Renal pelvis (tissue), 4 donors: ENCODE data around the gene PRDM15. TPM values are rescaled to one million over a fixed set of nuclear protein-coding genes. Genes with fewer than 3 reads are reported as not detected.
"Not testable (repeated sequence)": the region's sequence is repeated elsewhere in the genome, so short reads cannot be mapped to it uniquely, and the experiment has no call there.

ENCODE experiments used
- DNase-seq: peaks from one replicate; pipeline ENCODE4 v3.0.0-alpha.2; 2013
- polyA plus RNA-seq, 3 donors: library from polyadenylated mRNA; unstranded; fragments of 120-200 nt; gene quantifications; one replicate each; pipeline ENCODE4 v1.2.1, GENCODE V29; 2013; ENCODE audit not compliant: insufficient read length in 3 of 3

The PRDM15 gene
- polyA plus RNA-seq, 3 donors: 6.8 to 8.1 (median 7.8) TPM

GRCh38 chr21:41806773-41807172, 72.4 kb downstream of the PRDM15 start:
- no peak for DNase-seq

DNA sequence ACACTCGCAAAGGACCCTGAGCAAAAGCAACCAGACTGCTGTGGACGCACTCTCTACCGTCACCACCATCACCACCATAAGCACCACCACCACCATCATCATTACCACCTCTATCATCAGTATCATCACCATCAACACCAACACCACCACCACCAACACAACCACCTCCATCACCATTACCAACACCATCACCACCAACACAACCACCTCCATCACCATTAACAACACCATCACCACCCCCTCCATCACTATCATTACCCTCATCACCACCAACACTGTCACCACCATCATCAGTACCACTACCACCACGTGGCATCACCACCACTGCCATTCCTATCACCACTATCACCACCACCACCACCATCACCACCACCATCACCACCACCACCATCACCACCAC, 73.5 kb downstream of the PRDM15 start:
- DNase-seq: no peak

DNA sequence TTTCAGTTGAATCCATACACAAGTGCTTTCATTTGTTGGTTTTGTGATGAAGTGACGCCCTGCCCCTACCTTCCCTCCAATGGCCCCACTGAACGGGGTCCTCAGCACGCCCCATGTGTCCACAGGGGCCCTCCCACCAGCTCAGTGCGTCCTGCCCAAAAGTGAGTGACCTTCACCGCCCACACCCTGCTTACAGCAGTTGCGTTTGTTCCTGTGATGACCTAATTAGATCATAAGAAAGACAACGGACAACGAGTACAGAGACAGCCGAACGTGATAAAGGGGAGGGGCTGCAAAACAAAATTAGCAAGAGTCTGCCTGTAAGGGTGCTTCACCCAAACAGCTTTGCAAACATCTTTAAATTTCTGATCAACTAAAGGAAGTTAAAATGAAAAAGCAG, 74.1 kb downstream of the PRDM15 start:
- no peak for DNase-seq

DNA sequence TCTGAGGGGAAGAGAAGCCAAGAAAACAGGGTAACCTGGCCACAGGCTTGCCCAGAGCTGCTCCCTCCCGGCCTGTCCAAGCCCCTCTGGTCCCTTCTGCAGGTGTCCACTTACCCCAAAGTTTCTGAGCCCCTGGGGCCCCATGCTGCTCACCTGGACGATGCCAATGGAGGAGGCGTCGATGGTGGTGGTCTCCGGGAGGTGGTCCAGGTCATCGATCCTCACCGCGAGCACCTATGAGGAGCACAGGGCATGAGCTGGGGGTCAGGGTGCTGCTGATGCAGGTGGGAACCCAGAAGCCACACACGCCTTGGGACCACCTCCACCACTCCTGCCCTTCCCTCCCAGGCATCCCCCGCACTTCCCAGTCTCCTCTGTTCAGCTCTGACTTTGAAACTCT, 74.8 kb downstream of the PRDM15 start:
- DNase-seq: no peak

DNA sequence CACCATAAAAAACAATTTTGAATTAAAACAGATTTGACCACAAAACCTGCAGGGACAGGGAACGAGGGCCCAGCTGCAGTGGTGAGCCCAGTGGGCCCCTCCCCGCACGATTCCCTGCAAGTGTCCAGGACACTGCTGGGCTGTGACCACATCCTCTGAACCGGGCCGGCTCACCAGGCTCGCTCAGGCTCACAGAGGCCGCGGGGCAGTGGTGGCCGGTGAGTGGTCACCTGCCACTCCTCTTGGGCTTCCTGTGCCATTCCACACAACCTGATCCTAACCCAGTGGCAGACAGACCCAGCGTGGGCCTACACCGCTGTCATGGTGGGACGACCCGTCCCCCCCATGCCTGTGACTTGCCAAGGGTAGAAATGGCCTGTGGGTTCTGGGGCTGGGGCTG, 75.8 kb downstream of the PRDM15 start:
- no peak for DNase-seq

GRCh38 chr21:41802684-41803083, 76.5 kb downstream of the PRDM15 start:
- DNase-seq: no peak

- DNase-seq: no peak
Observed at GRCh38 chr21:41802198-41802584, 77.0 kb downstream of the PRDM15 start.

DNA sequence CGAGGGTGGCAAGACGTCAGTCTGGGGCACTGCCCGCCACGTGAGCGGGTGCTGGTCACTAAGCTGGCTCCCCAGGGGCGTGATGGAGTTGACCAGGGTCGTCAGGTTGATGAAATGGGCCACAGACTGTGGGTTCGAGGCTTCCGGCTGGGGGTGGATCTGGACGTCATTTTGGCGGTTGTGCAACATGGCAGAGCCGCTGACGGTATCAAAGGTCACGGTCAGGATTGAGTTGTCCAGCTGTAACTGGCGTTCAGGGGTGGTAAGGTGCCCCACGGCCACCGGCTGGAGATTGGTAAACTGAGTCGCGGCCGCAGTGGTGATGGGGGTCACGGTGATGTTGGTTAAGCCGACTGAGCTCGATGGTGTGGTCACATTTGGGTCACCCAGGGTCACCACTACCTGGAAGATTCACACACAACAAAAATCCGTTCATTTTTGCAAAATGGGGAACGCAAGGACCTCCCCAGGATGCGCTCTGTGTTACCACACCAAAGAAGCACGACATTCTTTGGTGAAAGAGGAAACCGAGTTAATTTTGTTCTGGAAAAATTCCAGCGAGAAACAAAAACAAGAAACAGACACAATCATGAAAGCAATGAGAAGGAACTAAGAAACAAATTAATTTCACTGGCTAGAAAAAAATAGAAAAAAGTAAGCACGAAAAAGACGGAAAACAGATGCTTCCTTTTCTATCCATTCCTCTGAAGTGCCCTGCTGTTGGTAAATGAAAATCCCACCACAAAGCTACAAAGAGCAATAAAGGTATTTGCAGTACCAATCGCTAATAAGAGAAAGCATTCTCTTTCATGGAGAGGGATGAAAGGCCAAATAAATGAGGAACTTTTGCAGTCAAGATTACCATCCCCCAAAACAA, 77.6 kb downstream of the PRDM15 start:
- no peak for DNase-seq

DNA sequence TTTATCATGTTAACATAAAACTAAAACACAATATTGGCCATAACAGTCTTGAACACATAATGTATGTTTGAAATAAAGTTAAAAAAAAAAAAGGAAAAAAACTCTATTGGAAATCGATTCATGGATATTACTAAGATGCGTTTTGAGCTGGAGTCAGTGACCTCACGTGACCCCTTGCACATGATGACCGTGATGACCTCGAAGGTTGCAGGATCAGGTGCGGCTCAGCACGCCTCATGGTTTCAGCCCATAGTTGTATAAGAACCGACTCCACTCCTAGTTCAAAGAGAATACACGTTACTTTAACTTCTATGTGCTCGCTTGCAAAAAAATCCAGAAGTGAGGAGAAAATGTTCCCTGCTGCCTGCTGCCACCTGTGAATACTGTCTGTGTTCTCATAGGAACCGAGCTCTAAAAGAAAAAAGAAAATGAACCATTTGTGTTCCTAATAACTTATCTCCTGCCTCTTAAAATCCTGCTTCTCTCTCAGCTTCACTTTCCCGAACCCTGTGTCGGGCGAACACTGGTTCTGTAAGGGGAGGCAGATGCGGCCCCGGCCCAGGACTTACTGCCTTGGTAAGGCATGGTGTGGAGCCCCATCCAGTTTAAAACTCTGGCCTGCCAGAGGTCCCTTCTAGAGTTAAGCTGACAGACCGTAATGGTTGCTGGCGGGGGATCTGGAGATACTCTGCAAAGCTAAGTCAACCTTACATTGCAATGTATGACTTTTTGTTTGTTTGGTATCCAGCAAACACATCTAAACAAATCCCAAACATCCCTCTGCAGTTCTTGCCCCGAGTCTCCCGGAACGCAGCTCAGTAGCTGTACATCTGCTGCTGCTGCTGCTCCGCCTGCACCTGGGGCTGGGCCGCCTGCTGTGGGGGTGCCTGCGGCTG, 78.5 kb downstream of the PRDM15 start:
- no peak for DNase-seq

GRCh38 chr21:41799763-41800162, 79.4 kb downstream of the PRDM15 start:
- no peak for DNase-seq

DNA sequence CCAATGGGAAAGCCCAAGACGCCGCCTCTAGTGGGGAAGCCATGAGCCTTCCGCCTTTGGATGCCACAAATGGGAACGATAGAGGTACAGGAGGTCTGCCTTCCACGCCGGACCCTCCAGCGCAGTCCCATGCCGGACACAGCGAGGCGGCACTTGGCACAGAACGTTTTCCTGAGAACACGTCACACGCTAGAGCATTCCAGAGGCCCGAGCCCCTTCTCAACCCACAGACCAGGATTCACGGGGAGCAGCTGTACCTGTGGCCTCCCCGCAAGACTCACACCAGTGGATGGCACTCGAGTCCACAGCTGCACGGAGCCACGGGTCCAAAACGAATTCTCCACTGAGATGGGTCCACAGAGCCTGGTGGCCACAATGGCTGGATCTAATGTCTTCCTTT, 80.8 kb downstream of the PRDM15 start:
- DNase-seq: no peak

GRCh38 chr21:41796476-41797080, 82.6 kb downstream of the PRDM15 start:
- no peak for DNase-seq

- no peak for DNase-seq
Observed at GRCh38 chr21:41795726-41796125, 83.4 kb downstream of the PRDM15 start.

- no peak for DNase-seq
Observed at GRCh38 chr21:41794600-41794999, 84.5 kb downstream of the PRDM15 start.

GRCh38 chr21:41792711-41793110, 86.4 kb downstream of the PRDM15 start:
- DNase-seq: no peak

- no peak for DNase-seq
Observed at GRCh38 chr21:41786509-41786987, 92.6 kb downstream of the PRDM15 start.

- DNase-seq: not testable (repeated sequence)
Observed at GRCh38 chr21:41785262-41785661, 93.9 kb downstream of the PRDM15 start.

GRCh38 chr21:41784456-41785102, 94.6 kb downstream of the PRDM15 start:
- no peak for DNase-seq

DNA sequence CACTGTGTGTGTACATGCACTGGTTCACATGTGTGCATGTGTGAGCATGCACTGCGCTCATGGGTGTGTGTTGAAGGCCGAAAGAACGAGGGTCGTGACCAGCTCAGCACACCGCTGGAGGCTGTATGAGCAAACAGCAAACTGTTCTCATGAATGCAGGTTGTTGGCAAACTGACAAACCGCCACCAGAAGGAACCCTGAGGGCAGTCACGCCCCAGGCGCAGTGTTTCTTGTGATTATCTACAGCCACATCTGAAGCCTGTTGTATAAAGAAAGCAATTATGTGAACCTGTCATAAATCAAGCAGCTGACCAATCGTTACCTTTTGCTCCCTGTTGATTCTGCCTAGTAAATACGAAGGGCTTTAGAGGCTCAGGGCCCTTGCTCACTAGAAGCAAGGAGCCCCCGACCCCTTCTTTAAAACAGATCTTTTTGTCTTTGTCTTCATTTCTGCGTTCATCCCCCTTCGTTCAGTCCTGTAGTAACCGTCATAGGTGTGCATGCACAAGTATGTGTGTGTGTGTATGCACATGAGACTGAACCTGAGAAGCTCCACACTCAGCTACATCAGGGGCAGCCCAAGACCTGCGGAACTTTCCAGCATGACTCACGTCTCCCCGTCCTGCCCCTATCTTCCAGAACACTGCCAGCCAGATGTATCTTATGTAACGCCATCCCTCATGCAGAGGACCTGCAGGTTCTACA, 95.5 kb downstream of the PRDM15 start:
- DNase-seq: no peak

GRCh38 chr21:41781050-41781410, 98.1 kb downstream of the PRDM15 start:
- DNase-seq: no peak

GRCh38 chr21:41780337-41781049, 98.7 kb downstream of the PRDM15 start:
- DNase-seq: no peak
